ENCODE measurements around the gene AKIP1. TPM values are rescaled to one million over a fixed set of nuclear protein-coding genes. Genes with fewer than 3 reads are reported as not detected.

The AKIP1 gene
- total RNA-seq, 1 donor from 2014 or later: 16.7 TPM

DNA sequence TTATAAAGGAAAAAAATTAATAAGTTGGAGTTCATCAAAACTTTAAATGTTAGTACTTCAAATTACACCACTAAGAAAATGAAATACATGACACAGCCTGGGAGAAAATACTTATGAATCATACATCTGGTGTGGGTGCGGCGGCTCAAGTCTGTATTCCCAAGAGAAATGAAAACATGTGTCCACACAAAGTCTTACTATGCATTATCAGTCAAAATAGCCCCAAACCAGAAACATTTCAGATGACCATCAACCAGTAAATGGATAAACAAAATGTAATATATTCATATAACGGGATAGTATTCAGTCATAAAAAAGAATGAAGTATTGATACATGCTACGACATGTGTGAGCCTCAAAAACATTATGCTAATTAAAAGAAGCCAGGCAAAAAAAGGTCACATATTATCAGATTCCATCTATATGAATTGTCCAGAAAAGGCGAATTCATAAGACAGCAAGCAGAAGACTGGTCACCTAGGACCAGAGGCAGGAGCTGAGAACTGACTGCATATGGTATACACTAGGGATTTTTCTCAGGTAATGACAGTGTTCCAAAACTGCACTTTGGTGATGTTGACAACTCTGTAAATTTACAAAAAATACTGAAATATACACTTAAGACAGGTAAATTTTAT lies 5.3 kb upstream of the AKIP1 start:
- Histone ChIP-seq H3K27me3 (no peaks in the 10 kb centered on the region), H3K4me3 (no peak overlapping the region), H3K27ac (no peak overlapping the region), H3K4me1 (peaks cover 32% of the 10 kb centered on the region), H3K9me3 (no peaks in the 10 kb centered on the region), H3K36me3 (no peaks in the 10 kb centered on the region)
- intact Hi-C loops (cut with DNase I): no loop called here
- no peak for DNase-seq (ENCODE audit: extremely low spot score in 2 of 2)
- TF ChIP-seq CTCF (IDR thresholded peaks at IDR 0.05) (no peak), POLR2A (IDR thresholded peaks at IDR 0.05) (no peak), POLR2AphosphoS5 (IDR thresholded peaks at IDR 0.05; ENCODE audit: insufficient read depth in 1 of 2, low read depth in 1 of 2) (peak in 1 of 2 donors; percentile 63)

DNA sequence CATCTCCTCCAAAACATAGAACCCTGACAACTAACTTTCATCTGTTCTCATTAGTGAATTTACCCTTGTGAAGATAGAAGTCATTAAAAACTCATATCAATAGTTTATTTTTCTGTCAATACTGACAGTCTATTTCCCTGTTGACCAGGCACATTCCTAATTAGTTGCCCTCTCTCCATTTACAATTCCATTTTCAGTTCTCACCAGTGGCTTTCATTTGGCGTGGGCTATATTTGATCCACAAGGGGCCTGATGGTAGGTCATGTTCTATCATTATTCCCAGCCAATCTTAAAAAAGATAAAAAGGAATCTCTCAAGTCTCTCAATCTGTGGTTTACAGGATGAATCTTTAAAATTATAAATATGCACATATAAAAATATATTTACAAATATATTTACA lies 3.9 kb upstream of the AKIP1 start:
- no peaks in the 10 kb centered on the region for H3K9me3 ChIP-seq
- DNase-seq (ENCODE audit: extremely low spot score in 2 of 2): no peak
- peaks cover 35% of the 10 kb centered on the region for H3K4me1 ChIP-seq
- TF ChIP-seq CTCF (IDR thresholded peaks at IDR 0.05) (no peak), POLR2AphosphoS5 (IDR thresholded peaks at IDR 0.05; ENCODE audit: insufficient read depth in 1 of 2, low read depth in 1 of 2) (no peak), POLR2A (IDR thresholded peaks at IDR 0.05) (no peak)
- no peak overlapping the region for H3K27ac ChIP-seq
- no peaks in the 10 kb centered on the region for H3K36me3 ChIP-seq
- H3K27me3 ChIP-seq: no peaks in the 10 kb centered on the region
- no peak overlapping the region for H3K4me3 ChIP-seq
- intact Hi-C loops (cut with DNase I): no loop called here

GRCh38 chr11:8908099-8908498 lies 2.9 kb upstream of the AKIP1 start:
- H3K9me3 ChIP-seq: no peaks in the 10 kb centered on the region
- H3K36me3 ChIP-seq: no peaks in the 10 kb centered on the region
- H3K4me1 ChIP-seq: peaks cover 41% of the 10 kb centered on the region
- H3K4me3 ChIP-seq: no peak overlapping the region
- no peak for DNase-seq (ENCODE audit: extremely low spot score in 2 of 2)
- intact Hi-C loops (cut with DNase I): no loop called here
- no peak for TF ChIP-seq POLR2A (IDR thresholded peaks at IDR 0.05)
- TF ChIP-seq POLR2AphosphoS5 (IDR thresholded peaks at IDR 0.05; ENCODE audit: insufficient read depth in 1 of 2, low read depth in 1 of 2): no peak
- TF ChIP-seq CTCF (IDR thresholded peaks at IDR 0.05): no peak
- H3K27ac ChIP-seq: no peak overlapping the region
- no peaks in the 10 kb centered on the region for H3K27me3 ChIP-seq

GRCh38 chr11:8910649-8911026 lies 351 bp upstream of the AKIP1 start:
- no peak for TF ChIP-seq CTCF (IDR thresholded peaks at IDR 0.05)
- peak overlapping the region; percentile 90 for H3K27ac ChIP-seq
- no peaks in the 10 kb centered on the region for H3K27me3 ChIP-seq
- DNase-seq (ENCODE audit: extremely low spot score in 2 of 2): no peak
- peaks cover 52% of the 10 kb centered on the region for H3K4me1 ChIP-seq
- H3K9me3 ChIP-seq: no peaks in the 10 kb centered on the region
- intact Hi-C loops (cut with DNase I): no loop called here
- H3K4me3 ChIP-seq: peak overlapping the region; percentile 80 to 95
- no peaks in the 10 kb centered on the region for H3K36me3 ChIP-seq

DNA sequence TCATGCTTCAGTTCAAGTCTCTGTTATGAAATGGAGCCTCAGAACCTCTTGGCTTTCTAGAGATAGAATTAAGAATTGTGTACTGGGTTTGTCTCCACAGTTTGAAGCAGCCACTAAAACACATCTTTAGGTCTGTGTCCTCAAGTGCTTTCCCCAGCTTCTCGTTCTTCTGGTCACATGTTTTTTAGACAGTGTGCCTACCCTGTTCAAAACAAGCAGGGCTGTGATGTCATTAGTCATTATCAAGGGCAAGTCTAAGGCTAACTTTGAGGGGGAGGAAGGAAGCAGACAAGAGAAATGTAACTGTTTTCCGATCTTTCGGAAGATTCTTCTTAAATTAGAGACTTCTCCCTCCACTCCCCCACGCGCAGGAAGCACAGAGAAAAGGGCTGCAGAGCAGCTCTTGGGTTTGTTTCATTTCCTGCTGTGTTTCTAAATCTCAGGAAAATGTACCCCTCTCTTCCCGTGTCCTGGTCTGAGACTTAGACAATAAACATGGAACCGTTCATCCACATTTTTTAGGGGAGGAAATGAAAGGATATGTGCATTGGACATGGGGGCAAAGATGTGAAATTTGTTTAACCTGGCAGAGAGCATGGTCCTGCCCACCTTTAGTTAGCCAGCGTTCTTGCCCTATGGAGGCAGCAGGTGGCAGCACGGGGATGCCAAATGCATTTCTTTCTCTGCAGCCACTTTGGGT lies 3.1 kb downstream of the AKIP1 start:
- Histone ChIP-seq H3K4me3 (peak overlapping the region in 1 of 2 donors; percentile 21), H3K27ac (peak overlapping the region; percentile 56), H3K4me1 (peaks cover 45% of the 10 kb centered on the region)

More for the DNA sequence above, 3.1 kb downstream of the AKIP1 start:
- peak in 1 of 2 donors; percentile 65 for DNase-seq (ENCODE audit: extremely low spot score in 2 of 2)
- no peaks in the 10 kb centered on the region for H3K27me3 ChIP-seq
- H3K9me3 ChIP-seq: no peaks in the 10 kb centered on the region
- H3K36me3 ChIP-seq: peaks cover 0 to 2% of the 10 kb centered on the region in 2 donors
- intact Hi-C loops (cut with DNase I): no loop called here
- TF ChIP-seq POLR2AphosphoS5 (IDR thresholded peaks at IDR 0.05; ENCODE audit: insufficient read depth in 1 of 2, low read depth in 1 of 2) (peak in 1 of 2 donors; percentile 35), POLR2A (IDR thresholded peaks at IDR 0.05) (no peak), CTCF (IDR thresholded peaks at IDR 0.05) (peak in 2 of 3 experiments; percentile 29 to 45)

Measured in vagina (tissue), 2 donors.